WTC11 (cell line): ENCODE results near the gene PRELID3B.

ENCODE experiments used
- CTCF ChIP-seq: fragments of 200-600 bp; IDR thresholded peaks from 2 replicates; pipeline ENCODE4 v1.8.0; 2022; ENCODE audit warnings: antibody characterized with exemption
- JUN ChIP-seq: sonication (generic); formaldehyde crosslinking; IDR thresholded peaks from 2 replicates; pipeline ENCODE4 v1.8.0; 2023; ENCODE audit warnings: mild to moderate bottlenecking, missing genetic modification reagents
- NR1H2 ChIP-seq: sonication (generic); formaldehyde crosslinking; IDR thresholded peaks from 2 replicates; pipeline ENCODE4 v1.9.0; 2021; ENCODE audit warnings: mild to moderate bottlenecking, moderate library complexity, missing genetic modification reagents
- NR3C1 ChIP-seq: sonication (generic); formaldehyde crosslinking; conservative IDR thresholded peaks from 2 replicates; pipeline ENCODE4 v1.8.1; 2023; ENCODE audit warnings: low read depth, mild to moderate bottlenecking, missing genetic modification reagents
- SMAD4 ChIP-seq: sonication (generic); formaldehyde crosslinking; IDR thresholded peaks from 2 replicates; pipeline ENCODE4 v1.8.0; 2022; ENCODE audit warnings: mild to moderate bottlenecking, missing genetic modification reagents
- SP1 ChIP-seq: sonication (generic); formaldehyde crosslinking; conservative IDR thresholded peaks from 2 replicates; pipeline ENCODE4 v1.8.1; 2022; ENCODE audit warnings: missing genetic modification reagents
- TEAD4 ChIP-seq: sonication (generic); formaldehyde crosslinking; IDR thresholded peaks from 2 replicates; pipeline ENCODE4 v1.8.0; 2022; ENCODE audit warnings: mild to moderate bottlenecking, missing genetic modification reagents
- ZNF317 ChIP-seq: sonication (generic); formaldehyde crosslinking; IDR thresholded peaks from 2 replicates; pipeline ENCODE4 v1.8.1; 2023; ENCODE audit warnings: low read depth, mild to moderate bottlenecking, moderate library complexity, missing genetic modification reagents, borderline replicate concordance
- TF ChIP-seq, protein P1 (sequence below): sonication (generic); formaldehyde crosslinking; IDR thresholded peaks from 2 replicates; pipeline ENCODE4 v1.8.0; 2022; ENCODE audit warnings: mild to moderate bottlenecking, missing genetic modification reagents
- TF ChIP-seq, protein P2 (sequence below): sonication (generic); formaldehyde crosslinking; IDR thresholded peaks from 2 replicates; pipeline ENCODE4 v1.8.0; 2022; ENCODE audit warnings: mild to moderate bottlenecking, missing genetic modification reagents

GRCh38 chr20:59020938-59021551 lies 21.5 kb downstream of the PRELID3B start:
- TF ChIP-seq TEAD4 (CRISPR knock-in tag) (no peak), CTCF (no peak), NR1H2 (CRISPR knock-in tag) (no peak), ZNF317 (CRISPR knock-in tag) (no peak), NR3C1 (no peak), SP1 (CRISPR knock-in tag) (no peak), JUN (CRISPR knock-in tag) (no peak), SMAD4 (CRISPR knock-in tag) (no peak)
- TF ChIP-seq, protein P1, sequence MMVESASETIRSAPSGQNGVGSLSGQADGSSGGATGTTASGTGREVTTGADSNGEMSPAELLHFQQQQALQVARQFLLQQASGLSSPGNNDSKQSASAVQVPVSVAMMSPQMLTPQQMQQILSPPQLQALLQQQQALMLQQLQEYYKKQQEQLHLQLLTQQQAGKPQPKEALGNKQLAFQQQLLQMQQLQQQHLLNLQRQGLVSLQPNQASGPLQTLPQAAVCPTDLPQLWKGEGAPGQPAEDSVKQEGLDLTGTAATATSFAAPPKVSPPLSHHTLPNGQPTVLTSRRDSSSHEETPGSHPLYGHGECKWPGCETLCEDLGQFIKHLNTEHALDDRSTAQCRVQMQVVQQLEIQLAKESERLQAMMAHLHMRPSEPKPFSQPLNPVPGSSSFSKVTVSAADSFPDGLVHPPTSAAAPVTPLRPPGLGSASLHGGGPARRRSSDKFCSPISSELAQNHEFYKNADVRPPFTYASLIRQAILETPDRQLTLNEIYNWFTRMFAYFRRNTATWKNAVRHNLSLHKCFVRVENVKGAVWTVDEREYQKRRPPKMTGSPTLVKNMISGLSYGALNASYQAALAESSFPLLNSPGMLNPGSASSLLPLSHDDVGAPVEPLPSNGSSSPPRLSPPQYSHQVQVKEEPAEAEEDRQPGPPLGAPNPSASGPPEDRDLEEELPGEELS, result no peak
- TF ChIP-seq, protein P2, sequence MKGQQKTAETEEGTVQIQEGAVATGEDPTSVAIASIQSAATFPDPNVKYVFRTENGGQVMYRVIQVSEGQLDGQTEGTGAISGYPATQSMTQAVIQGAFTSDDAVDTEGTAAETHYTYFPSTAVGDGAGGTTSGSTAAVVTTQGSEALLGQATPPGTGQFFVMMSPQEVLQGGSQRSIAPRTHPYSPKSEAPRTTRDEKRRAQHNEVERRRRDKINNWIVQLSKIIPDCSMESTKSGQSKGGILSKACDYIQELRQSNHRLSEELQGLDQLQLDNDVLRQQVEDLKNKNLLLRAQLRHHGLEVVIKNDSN (CRISPR knock-in tag), result no peak
